Measurements from ENCODE around the gene OR52I1.

Gene OR52I1, protein sequence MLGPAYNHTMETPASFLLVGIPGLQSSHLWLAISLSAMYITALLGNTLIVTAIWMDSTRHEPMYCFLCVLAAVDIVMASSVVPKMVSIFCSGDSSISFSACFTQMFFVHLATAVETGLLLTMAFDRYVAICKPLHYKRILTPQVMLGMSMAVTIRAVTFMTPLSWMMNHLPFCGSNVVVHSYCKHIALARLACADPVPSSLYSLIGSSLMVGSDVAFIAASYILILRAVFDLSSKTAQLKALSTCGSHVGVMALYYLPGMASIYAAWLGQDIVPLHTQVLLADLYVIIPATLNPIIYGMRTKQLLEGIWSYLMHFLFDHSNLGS

DNA sequence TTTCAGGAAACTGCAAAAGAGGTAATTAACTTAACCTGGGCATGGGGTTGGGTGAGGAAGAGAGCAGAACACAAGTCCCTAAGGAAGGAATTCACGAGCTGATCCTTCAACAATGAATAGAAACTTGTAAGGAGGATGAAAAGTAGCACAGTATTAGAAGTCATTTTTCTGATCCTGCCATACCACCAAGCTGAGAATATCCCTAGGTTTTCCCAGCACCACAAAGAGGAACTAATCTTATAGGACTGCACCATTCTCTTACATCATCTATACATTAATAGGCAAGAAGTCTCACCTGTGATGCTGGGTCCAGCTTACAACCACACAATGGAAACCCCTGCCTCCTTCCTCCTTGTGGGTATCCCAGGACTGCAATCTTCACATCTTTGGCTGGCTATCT is at the start of gene OR52I1:
OR52I1 (plus strand) TSS at position 301 of the 400 bp plus-strand sequence; CDS start at position 301, 0 bp downstream.
- H3K4me3 ChIP-seq (ENCODE audit: low read depth in 1 of 2, low read length in 2 of 2): no peak within 1 kb of the TSS
- H3K27ac ChIP-seq (ENCODE audit: low read depth, low read length): no peak within 1 kb of the TSS
- H3K36me3 ChIP-seq (ENCODE audit: insufficient read depth, low read length): no peaks in the 10 kb centered on the region
- H3K9ac ChIP-seq (ENCODE audit: low read length): no peak within 1 kb of the TSS
- H3K9me3 ChIP-seq (ENCODE audit: low read length): no peaks in the 10 kb centered on the region
- no peaks in the 10 kb centered on the region for H3K4me1 ChIP-seq (ENCODE audit: insufficient read depth, low read length)
- H3K27me3 ChIP-seq (ENCODE audit: control insufficient read depth in 1 of 2, insufficient read depth in 2 of 2, low read length in 2 of 2): no peaks in the 10 kb centered on the region

- no peak within 1 kb of the TSS for H3K27ac ChIP-seq (ENCODE audit: low read depth, low read length)
- H3K36me3 ChIP-seq (ENCODE audit: insufficient read depth, low read length): no peaks in the 10 kb centered on the region
- no peaks in the 10 kb centered on the region for H3K27me3 ChIP-seq (ENCODE audit: control insufficient read depth in 1 of 2, insufficient read depth in 2 of 2, low read length in 2 of 2)
- no peak within 1 kb of the TSS for H3K4me3 ChIP-seq (ENCODE audit: low read depth in 1 of 2, low read length in 2 of 2)
- no peak within 1 kb of the TSS for H3K9ac ChIP-seq (ENCODE audit: low read length)
- no peaks in the 10 kb centered on the region for H3K9me3 ChIP-seq (ENCODE audit: low read length)
- no peaks in the 10 kb centered on the region for H3K4me1 ChIP-seq (ENCODE audit: insufficient read depth, low read length)
Measured at GRCh38 chr11:4544891-4545290, 48.9 kb upstream of the OR52I1 start, which contains the start of gene OR52M1. OR52M1 (plus strand) TSS chr11:4545191; CDS start chr11:4545191, 0 bp downstream.

GRCh38 chr11:4546878-4547277 is 47.0 kb upstream of the OR52I1 start:
- H3K4me3 ChIP-seq (ENCODE audit: low read depth in 1 of 2, low read length in 2 of 2): no peak overlapping the region
- no peaks in the 10 kb centered on the region for H3K36me3 ChIP-seq (ENCODE audit: insufficient read depth, low read length)
- H3K9ac ChIP-seq (ENCODE audit: low read length): no peak overlapping the region
- H3K27ac ChIP-seq (ENCODE audit: low read depth, low read length): no peak overlapping the region
- H3K9me3 ChIP-seq (ENCODE audit: low read length): no peaks in the 10 kb centered on the region
- no peaks in the 10 kb centered on the region for H3K4me1 ChIP-seq (ENCODE audit: insufficient read depth, low read length)
- H3K27me3 ChIP-seq (ENCODE audit: control insufficient read depth in 1 of 2, insufficient read depth in 2 of 2, low read length in 2 of 2): no peaks in the 10 kb centered on the region

DNA sequence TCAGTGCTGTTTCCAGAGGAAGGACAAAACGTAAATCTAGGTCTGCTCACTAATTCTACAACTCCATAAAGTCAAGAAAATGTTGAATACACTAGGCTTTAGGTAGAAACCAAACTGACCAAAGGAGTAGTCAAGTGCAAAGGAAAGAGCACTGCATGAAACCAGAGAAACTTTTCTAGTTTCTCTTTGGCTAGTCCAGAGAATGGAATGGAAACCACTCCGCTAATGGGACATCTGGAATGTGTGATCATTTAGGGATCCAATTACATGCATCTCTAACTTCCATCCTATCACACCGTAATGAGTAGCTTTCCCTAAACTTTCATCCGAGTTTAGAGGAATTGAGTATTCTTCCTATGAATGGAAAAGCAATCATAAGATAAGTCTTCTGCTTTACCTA is 46.4 kb upstream of the OR52I1 start:
- H3K4me1 ChIP-seq (ENCODE audit: insufficient read depth, low read length): no peaks in the 10 kb centered on the region
- H3K4me3 ChIP-seq (ENCODE audit: low read depth in 1 of 2, low read length in 2 of 2): no peak overlapping the region
- H3K27ac ChIP-seq (ENCODE audit: low read depth, low read length): no peak overlapping the region
- no peaks in the 10 kb centered on the region for H3K36me3 ChIP-seq (ENCODE audit: insufficient read depth, low read length)
- H3K9me3 ChIP-seq (ENCODE audit: low read length): no peaks in the 10 kb centered on the region
- no peaks in the 10 kb centered on the region for H3K27me3 ChIP-seq (ENCODE audit: control insufficient read depth in 1 of 2, insufficient read depth in 2 of 2, low read length in 2 of 2)
- H3K9ac ChIP-seq (ENCODE audit: low read length): no peak overlapping the region

DNA sequence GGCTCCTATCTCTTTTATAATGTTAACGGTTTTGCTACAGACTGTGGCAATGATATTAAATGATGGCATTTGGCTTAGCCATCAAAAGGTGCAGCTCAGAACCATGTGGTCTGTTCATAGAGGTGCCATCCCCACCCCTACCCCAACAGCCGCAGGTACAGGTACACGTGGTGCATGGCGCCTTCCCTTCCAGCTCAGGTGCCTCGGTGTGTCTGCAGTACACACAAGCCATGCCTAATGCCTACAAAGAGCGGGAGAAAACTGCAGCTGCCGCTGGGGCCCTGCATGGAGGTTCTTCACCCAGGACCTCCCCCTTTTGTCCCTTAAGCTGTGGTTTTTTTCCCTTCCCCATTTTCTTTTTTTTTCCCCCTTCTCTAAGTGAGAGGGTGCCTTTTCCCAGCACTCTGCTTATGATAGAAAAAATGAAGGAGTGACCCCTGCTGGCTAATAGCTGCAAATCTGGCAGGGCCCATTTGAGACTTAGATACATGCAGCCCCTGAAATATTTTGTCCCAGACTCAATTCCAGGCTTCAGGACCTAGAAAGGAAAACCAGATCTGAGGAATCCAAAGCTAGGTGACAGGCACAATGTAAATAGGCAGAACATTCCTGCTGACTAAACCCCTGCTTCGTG is 42.4 kb upstream of the OR52I1 start:
- no peaks in the 10 kb centered on the region for H3K36me3 ChIP-seq (ENCODE audit: insufficient read depth, low read length)

GRCh38 chr11:4559527-4560440 is 34.1 kb upstream of the OR52I1 start:
- Histone ChIP-seq H3K27me3 (ENCODE audit: control insufficient read depth in 1 of 2, insufficient read depth in 2 of 2, low read length in 2 of 2) (no peaks in the 10 kb centered on the region), H3K4me1 (ENCODE audit: insufficient read depth, low read length) (no peaks in the 10 kb centered on the region), H3K9ac (ENCODE audit: low read length) (no peak overlapping the region), H3K9me3 (ENCODE audit: low read length) (no peaks in the 10 kb centered on the region), H3K4me3 (ENCODE audit: low read depth in 1 of 2, low read length in 2 of 2) (no peak overlapping the region), H3K36me3 (ENCODE audit: insufficient read depth, low read length) (no peaks in the 10 kb centered on the region), H3K27ac (ENCODE audit: low read depth, low read length) (no peak overlapping the region)

More for the DNA sequence above, 42.4 kb upstream of the OR52I1 start:
- no peaks in the 10 kb centered on the region for H3K9me3 ChIP-seq (ENCODE audit: low read length)
- H3K4me3 ChIP-seq (ENCODE audit: low read depth in 1 of 2, low read length in 2 of 2): no peak overlapping the region
- H3K27me3 ChIP-seq (ENCODE audit: control insufficient read depth in 1 of 2, insufficient read depth in 2 of 2, low read length in 2 of 2): no peaks in the 10 kb centered on the region
- H3K9ac ChIP-seq (ENCODE audit: low read length): no peak overlapping the region
- H3K4me1 ChIP-seq (ENCODE audit: insufficient read depth, low read length): no peaks in the 10 kb centered on the region
- no peak overlapping the region for H3K27ac ChIP-seq (ENCODE audit: low read depth, low read length)

- Histone ChIP-seq H3K9me3 (ENCODE audit: low read length) (no peaks in the 10 kb centered on the region), H3K4me1 (ENCODE audit: insufficient read depth, low read length) (no peaks in the 10 kb centered on the region), H3K9ac (ENCODE audit: low read length) (no peak overlapping the region), H3K27me3 (ENCODE audit: control insufficient read depth in 1 of 2, insufficient read depth in 2 of 2, low read length in 2 of 2) (no peaks in the 10 kb centered on the region), H3K4me3 (ENCODE audit: low read depth in 1 of 2, low read length in 2 of 2) (no peak overlapping the region), H3K36me3 (ENCODE audit: insufficient read depth, low read length) (no peaks in the 10 kb centered on the region), H3K27ac (ENCODE audit: low read depth, low read length) (no peak overlapping the region)
Measured at GRCh38 chr11:4560467-4560866, 33.4 kb upstream of the OR52I1 start.

DNA sequence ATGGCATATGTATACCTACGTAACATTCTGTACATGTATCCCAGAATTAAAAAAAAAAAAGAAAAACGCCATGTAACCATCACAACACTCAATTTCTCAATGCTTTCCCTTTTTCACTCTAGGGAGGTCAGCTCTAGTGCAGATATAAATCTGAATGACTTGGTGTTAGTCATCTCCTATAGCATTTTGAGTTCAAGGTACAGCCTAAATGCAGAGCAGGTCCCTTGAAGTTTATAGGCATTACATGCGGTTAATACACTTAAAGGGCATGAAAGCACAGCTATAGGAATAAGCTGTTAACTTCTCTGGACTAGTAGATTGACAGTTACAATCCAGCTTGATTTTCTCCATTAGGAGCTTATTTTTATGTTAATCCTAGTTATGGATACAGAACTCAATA is 28.5 kb upstream of the OR52I1 start:
- Histone ChIP-seq H3K27ac (ENCODE audit: low read depth, low read length) (no peak overlapping the region), H3K9ac (ENCODE audit: low read length) (no peak overlapping the region)

DNA sequence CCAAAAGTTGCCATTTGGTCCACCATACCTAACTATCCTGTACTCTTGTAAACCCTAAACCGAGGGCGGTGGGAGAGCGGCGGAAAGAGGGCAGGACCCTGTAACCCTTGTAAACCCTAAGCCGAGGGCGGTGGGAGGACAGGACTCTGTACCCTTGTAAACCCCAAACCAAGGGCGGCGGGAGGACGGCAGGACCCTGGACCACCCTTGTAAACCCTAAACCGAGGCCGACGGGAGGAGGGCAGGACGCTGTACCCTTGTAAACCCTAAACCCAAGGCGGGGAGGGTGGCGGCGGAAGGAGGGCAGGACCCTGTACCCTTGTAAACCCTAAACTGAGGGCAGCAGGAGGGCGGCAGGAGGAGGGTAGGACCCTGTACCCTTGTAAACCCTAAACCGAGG is 24.8 kb upstream of the OR52I1 start:
- no peak overlapping the region for H3K4me3 ChIP-seq (ENCODE audit: low read depth in 1 of 2, low read length in 2 of 2)
- H3K4me1 ChIP-seq (ENCODE audit: insufficient read depth, low read length): no peaks in the 10 kb centered on the region
- no peak overlapping the region for H3K27ac ChIP-seq (ENCODE audit: low read depth, low read length)
- no peak overlapping the region for H3K9ac ChIP-seq (ENCODE audit: low read length)
- no peaks in the 10 kb centered on the region for H3K36me3 ChIP-seq (ENCODE audit: insufficient read depth, low read length)
- no peaks in the 10 kb centered on the region for H3K27me3 ChIP-seq (ENCODE audit: control insufficient read depth in 1 of 2, insufficient read depth in 2 of 2, low read length in 2 of 2)
- H3K9me3 ChIP-seq (ENCODE audit: low read length): no peaks in the 10 kb centered on the region

More for the DNA sequence above, 28.5 kb upstream of the OR52I1 start:
- Histone ChIP-seq H3K9me3 (ENCODE audit: low read length) (no peaks in the 10 kb centered on the region), H3K27me3 (ENCODE audit: control insufficient read depth in 1 of 2, insufficient read depth in 2 of 2, low read length in 2 of 2) (no peaks in the 10 kb centered on the region), H3K4me3 (ENCODE audit: low read depth in 1 of 2, low read length in 2 of 2) (no peak overlapping the region), H3K4me1 (ENCODE audit: insufficient read depth, low read length) (no peaks in the 10 kb centered on the region), H3K36me3 (ENCODE audit: insufficient read depth, low read length) (no peaks in the 10 kb centered on the region)

DNA sequence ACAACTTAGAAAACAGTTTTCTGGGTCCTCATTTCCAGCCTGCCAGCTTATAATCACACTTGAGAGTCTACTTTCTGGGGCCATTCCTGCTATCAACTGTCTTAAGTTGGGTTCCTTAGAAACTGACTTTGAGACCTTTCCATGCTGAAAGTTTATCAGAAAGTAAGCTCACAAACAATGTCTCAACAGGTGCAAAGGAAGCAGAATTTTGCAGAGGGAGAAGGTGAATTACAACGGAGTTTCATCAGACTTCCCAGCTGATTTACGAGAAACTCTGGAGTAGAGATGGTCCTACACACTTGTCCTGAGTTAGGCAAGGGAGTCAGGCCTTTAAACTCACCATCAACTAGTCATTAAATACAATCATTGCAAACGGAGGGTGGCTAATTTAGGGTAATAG is 17.0 kb upstream of the OR52I1 start:
- no peaks in the 10 kb centered on the region for H3K4me1 ChIP-seq (ENCODE audit: insufficient read depth, low read length)
- H3K4me3 ChIP-seq (ENCODE audit: low read depth in 1 of 2, low read length in 2 of 2): no peak overlapping the region
- H3K9ac ChIP-seq (ENCODE audit: low read length): no peak overlapping the region
- no peaks in the 10 kb centered on the region for H3K9me3 ChIP-seq (ENCODE audit: low read length)
- H3K27me3 ChIP-seq (ENCODE audit: control insufficient read depth in 1 of 2, insufficient read depth in 2 of 2, low read length in 2 of 2): no peaks in the 10 kb centered on the region
- H3K27ac ChIP-seq (ENCODE audit: low read depth, low read length): no peak overlapping the region
- no peaks in the 10 kb centered on the region for H3K36me3 ChIP-seq (ENCODE audit: insufficient read depth, low read length)

DNA sequence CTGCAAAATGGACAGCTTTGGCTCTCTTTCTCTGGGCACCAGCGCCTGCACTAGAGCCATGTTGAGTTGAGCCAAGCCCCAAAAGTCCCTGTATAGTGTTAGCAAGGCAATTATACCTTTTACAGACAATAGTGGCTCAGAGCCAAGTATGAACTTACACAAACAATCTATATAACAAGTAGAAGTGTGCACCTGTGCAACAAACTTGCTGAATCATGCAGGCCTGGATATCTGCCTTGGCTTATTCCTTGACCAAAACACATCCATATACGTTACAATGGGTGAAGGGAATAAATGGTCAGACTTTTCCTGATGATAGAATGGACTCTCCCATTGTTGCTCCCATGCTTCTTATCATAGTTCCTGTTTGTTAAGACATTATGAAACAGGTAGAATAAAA is 16.1 kb upstream of the OR52I1 start:
- H3K27ac ChIP-seq (ENCODE audit: low read depth, low read length): no peak overlapping the region
- H3K36me3 ChIP-seq (ENCODE audit: insufficient read depth, low read length): no peaks in the 10 kb centered on the region
- H3K27me3 ChIP-seq (ENCODE audit: control insufficient read depth in 1 of 2, insufficient read depth in 2 of 2, low read length in 2 of 2): no peaks in the 10 kb centered on the region
- H3K4me3 ChIP-seq (ENCODE audit: low read depth in 1 of 2, low read length in 2 of 2): no peak overlapping the region
- H3K4me1 ChIP-seq (ENCODE audit: insufficient read depth, low read length): no peaks in the 10 kb centered on the region
- no peaks in the 10 kb centered on the region for H3K9me3 ChIP-seq (ENCODE audit: low read length)
- H3K9ac ChIP-seq (ENCODE audit: low read length): no peak overlapping the region
